CD1c-positive myeloid dendritic cell (primary cell): ENCODE results near the gene RIC3.

Experiments used
- DNase-seq: peaks from one replicate; pipeline ENCODE4 v3.0.0-alpha.2; 2016; ENCODE audit errors: extremely low spot score

RIC3 gene

GRCh38 chr11:8086571-8086970 lies 82.3 kb downstream of the RIC3 start:
- DNase-seq = no peak

GRCh38 chr11:8086001-8086479 lies 82.8 kb downstream of the RIC3 start:
- no peak for DNase-seq

- DNase-seq = no peak
Observed at GRCh38 chr11:8085011-8085645, 83.7 kb downstream of the RIC3 start.

- DNase-seq = no peak
Observed at GRCh38 chr11:8084352-8084751, 84.5 kb downstream of the RIC3 start.

- no peak for DNase-seq
Observed at GRCh38 chr11:8083871-8084281, 84.9 kb downstream of the RIC3 start.

GRCh38 chr11:8083088-8083395 lies 85.8 kb downstream of the RIC3 start:
- no peak for DNase-seq

- no peak for DNase-seq
Observed at GRCh38 chr11:8082391-8083087, 86.3 kb downstream of the RIC3 start.

GRCh38 chr11:8081591-8082250 lies 87.1 kb downstream of the RIC3 start:
- no peak for DNase-seq

GRCh38 chr11:8080674-8081590 lies 87.9 kb downstream of the RIC3 start, which contains the start of gene TUB:
Gene TUB (plus strand): TSS chr11:8081211. CDS start chr11:8081511, 300 bp downstream.
- DNase-seq = no peak

GRCh38 chr11:8080069-8080670 lies 88.7 kb downstream of the RIC3 start:
- no peak for DNase-seq

- DNase-seq = no peak
Observed at GRCh38 chr11:8079111-8079675, 89.6 kb downstream of the RIC3 start.

- DNase-seq = no peak
Observed at GRCh38 chr11:8075119-8075726, 93.6 kb downstream of the RIC3 start.

GRCh38 chr11:8071616-8072581 lies 96.9 kb downstream of the RIC3 start:
- DNase-seq = no peak

- no peak for DNase-seq
Observed at GRCh38 chr11:8070417-8071115, 98.3 kb downstream of the RIC3 start.

- no peak for DNase-seq
Observed at GRCh38 chr11:8069771-8070170, 99.1 kb downstream of the RIC3 start.

- no peak for DNase-seq
Observed at GRCh38 chr11:8068605-8069221, 100.1 kb downstream of the RIC3 start.

GRCh38 chr11:8067929-8068575 lies 100.8 kb downstream of the RIC3 start:
- DNase-seq = no peak

- no peak for DNase-seq
Observed at GRCh38 chr11:8067567-8067928, 101.3 kb downstream of the RIC3 start.
